ENCODE measurements around the gene BIRC6. TPM values are rescaled to one million over a fixed set of nuclear protein-coding genes. Genes with fewer than 3 reads are reported as not detected.

The BIRC6 gene
- polyA plus RNA-seq, 2 of the 4 experiments (the other 2 are of a cell fraction), result 21.0 to 111 TPM

DNA sequence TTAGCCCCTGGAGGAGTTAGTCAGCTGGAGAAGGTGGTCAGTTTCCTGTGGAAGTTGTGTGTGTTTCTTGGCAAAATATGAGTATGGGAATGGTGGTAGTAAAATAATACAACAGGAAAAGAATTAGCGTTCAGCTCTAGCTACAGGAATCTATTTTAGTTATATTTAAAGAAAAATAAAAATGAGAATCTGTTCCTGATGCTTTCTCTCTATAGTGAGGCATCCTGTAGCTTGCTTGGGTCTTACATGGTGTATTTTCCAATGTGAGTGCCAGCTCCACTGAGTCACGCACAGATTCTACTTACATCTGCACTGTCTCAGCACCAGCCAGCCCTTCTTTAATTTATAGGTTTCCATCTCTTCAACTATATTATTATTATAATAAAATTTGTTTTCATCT is 132.2 kb downstream of the BIRC6 start:
- Histone ChIP-seq H3K27ac (no peak overlapping the region), H3K4me3 (no peak overlapping the region), H3K4me2 (no peak overlapping the region), H3K9me3 (no peaks in the 10 kb centered on the region), H3K4me1 (peaks cover 17% of the 10 kb centered on the region)
- DNase-seq (ENCODE audit: low read depth in 1 of 2, low spot score in 1 of 2) (no peak), ATAC-seq (no peak), FAIRE-seq (no peak)
- TF ChIP-seq BHLHE40 (IDR thresholded peaks at IDR 0.05; ENCODE audit: low read depth, low read length) (no peak), POLR2A (IDR thresholded peaks at IDR 0.05; ENCODE audit: low read length) (no peak), GATA3 (IDR thresholded peaks at IDR 0.05; ENCODE audit: borderline replicate concordance) (no peak), JUNB (IDR thresholded peaks at IDR 0.05) (no peak), JUN (IDR thresholded peaks at IDR 0.05) (no peak), SREBF2 (IDR thresholded peaks at IDR 0.05) (no peak), TP53 (CRISPR knock-in tag; IDR thresholded peaks at IDR 0.05) (no peak), HEYL (CRISPR knock-in tag; IDR thresholded peaks at IDR 0.05) (no peak), SMC3 (IDR thresholded peaks at IDR 0.05) (no peak), HOXB13 (CRISPR knock-in tag; IDR thresholded peaks at IDR 0.05; ENCODE audit: low read depth) (no peak), FOXS1 (CRISPR knock-in tag; IDR thresholded peaks at IDR 0.05) (no peak), MAFK (IDR thresholded peaks at IDR 0.05; ENCODE audit: partially characterized antibody) (no peak)
- POLR2A ChIA-PET, result no interaction called here
- CTCF ChIA-PET, result no interaction called here
- 93% methylated on average over 2 of the region's 2 CpGs for WGBS (ENCODE audit: missing lambda C conversion rate)

DNA sequence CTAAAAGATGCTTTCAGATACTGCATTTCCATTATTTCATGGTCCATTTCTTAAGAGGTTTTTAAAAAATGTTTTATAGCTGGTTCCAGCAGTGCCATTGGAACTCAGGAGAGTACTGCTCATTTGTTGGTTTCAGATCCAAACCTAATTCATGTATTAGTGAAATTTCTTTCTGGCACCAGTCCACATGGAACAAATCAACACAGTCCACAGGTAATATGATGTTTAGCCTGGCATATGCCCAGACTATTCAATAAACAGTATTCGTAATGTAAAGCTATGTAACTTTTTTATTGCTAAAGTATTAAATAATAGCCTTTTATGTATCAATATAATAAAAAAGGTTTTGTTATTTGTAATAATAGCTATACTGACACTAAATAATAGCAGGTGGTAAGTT is 134.5 kb downstream of the BIRC6 start:
- ATAC-seq (no peak), FAIRE-seq (no peak), DNase-seq (ENCODE audit: low read depth in 1 of 2, low spot score in 1 of 2) (no peak)
- Histone ChIP-seq H3K4me3 (no peak overlapping the region), H3K27ac (no peak overlapping the region), H3K9me3 (no peaks in the 10 kb centered on the region), H3K4me2 (no peak overlapping the region), H3K4me1 (no peaks in the 10 kb centered on the region)
- POLR2A ChIA-PET, result no interaction called here
- TF ChIP-seq HOXB13 (CRISPR knock-in tag; IDR thresholded peaks at IDR 0.05; ENCODE audit: low read depth) (no peak), RFX5 (IDR thresholded peaks at IDR 0.05) (no peak), NPAS2 (CRISPR knock-in tag; IDR thresholded peaks at IDR 0.05; ENCODE audit: borderline replicate concordance) (no peak), MYC (IDR thresholded peaks at IDR 0.05; ENCODE audit: borderline replicate concordance, low read length) (no peak), RNF2 (IDR thresholded peaks at IDR 0.05; ENCODE audit: borderline replicate concordance, low read depth) (no peak), CEBPB (IDR thresholded peaks at IDR 0.05) (no peak), ZSCAN20 (CRISPR knock-in tag; IDR thresholded peaks at IDR 0.05) (no peak), POLR2A (IDR thresholded peaks at IDR 0.05; ENCODE audit: low read length) (no peak), EHMT2 (IDR thresholded peaks at IDR 0.05; ENCODE audit: low read depth) (no peak), CHD4 (IDR thresholded peaks at IDR 0.05; ENCODE audit: borderline replicate concordance) (no peak)
- WGBS (ENCODE audit: missing lambda C conversion rate), result 97% methylated on average over 1 of the region's 1 CpG
- CTCF ChIA-PET, result interaction anchor here (1.4 kb wide), 1 partner anchor 9 kb away, joined by 4 read pairs; no protein-coding TSS in a partner anchor

DNA sequence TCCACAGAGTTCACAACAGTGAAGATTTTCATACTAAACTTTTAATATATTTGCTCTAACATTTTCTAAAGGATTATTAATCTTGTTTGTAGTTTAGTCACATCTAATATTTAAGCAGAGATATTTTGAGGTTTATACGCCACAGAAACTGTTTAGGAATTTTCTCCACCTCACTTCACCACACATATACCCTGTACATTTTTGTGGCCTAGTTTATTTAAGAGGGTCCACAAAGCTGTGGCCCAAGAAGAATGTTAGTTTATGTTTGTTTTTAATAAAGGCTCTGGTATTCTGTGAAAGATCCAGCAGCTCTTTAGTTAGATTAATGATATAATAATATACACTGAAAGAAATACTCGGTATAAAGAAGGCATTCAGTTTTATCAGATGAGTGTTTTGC is 138.3 kb downstream of the BIRC6 start:
- DNase-seq (ENCODE audit: low read depth in 1 of 2, low spot score in 1 of 2) (no peak), ATAC-seq (no peak), FAIRE-seq (no peak)
- Histone ChIP-seq H3K4me2 (no peak overlapping the region), H3K4me1 (no peaks in the 10 kb centered on the region), H3K9me3 (no peaks in the 10 kb centered on the region), H3K27ac (no peak overlapping the region), H3K4me3 (no peak overlapping the region)
- ChIA-PET POLR2A (no interaction called here), CTCF (no interaction called here)
- TF ChIP-seq GATA3 (IDR thresholded peaks at IDR 0.05; ENCODE audit: borderline replicate concordance), result no peak
- TF ChIP-seq, protein P1, sequence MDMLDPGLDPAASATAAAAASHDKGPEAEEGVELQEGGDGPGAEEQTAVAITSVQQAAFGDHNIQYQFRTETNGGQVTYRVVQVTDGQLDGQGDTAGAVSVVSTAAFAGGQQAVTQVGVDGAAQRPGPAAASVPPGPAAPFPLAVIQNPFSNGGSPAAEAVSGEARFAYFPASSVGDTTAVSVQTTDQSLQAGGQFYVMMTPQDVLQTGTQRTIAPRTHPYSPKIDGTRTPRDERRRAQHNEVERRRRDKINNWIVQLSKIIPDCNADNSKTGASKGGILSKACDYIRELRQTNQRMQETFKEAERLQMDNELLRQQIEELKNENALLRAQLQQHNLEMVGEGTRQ (IDR thresholded peaks at IDR 0.05), result no peak
- no peak for TF ChIP-seq CBX8 (IDR thresholded peaks at IDR 0.05)
- TF ChIP-seq, protein P2, sequence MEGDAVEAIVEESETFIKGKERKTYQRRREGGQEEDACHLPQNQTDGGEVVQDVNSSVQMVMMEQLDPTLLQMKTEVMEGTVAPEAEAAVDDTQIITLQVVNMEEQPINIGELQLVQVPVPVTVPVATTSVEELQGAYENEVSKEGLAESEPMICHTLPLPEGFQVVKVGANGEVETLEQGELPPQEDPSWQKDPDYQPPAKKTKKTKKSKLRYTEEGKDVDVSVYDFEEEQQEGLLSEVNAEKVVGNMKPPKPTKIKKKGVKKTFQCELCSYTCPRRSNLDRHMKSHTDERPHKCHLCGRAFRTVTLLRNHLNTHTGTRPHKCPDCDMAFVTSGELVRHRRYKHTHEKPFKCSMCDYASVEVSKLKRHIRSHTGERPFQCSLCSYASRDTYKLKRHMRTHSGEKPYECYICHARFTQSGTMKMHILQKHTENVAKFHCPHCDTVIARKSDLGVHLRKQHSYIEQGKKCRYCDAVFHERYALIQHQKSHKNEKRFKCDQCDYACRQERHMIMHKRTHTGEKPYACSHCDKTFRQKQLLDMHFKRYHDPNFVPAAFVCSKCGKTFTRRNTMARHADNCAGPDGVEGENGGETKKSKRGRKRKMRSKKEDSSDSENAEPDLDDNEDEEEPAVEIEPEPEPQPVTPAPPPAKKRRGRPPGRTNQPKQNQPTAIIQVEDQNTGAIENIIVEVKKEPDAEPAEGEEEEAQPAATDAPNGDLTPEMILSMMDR (IDR thresholded peaks at IDR 0.05), result no peak
- TF ChIP-seq, protein P3, sequence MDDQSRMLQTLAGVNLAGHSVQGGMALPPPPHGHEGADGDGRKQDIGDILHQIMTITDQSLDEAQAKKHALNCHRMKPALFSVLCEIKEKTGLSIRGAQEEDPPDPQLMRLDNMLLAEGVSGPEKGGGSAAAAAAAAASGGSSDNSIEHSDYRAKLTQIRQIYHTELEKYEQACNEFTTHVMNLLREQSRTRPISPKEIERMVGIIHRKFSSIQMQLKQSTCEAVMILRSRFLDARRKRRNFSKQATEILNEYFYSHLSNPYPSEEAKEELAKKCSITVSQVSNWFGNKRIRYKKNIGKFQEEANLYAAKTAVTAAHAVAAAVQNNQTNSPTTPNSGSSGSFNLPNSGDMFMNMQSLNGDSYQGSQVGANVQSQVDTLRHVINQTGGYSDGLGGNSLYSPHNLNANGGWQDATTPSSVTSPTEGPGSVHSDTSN (IDR thresholded peaks at IDR 0.05), result no peak
- no peak for TF ChIP-seq RFX5 (IDR thresholded peaks at IDR 0.05)
- no peak for TF ChIP-seq CHD2 (IDR thresholded peaks at IDR 0.05; ENCODE audit: low read length, partially characterized antibody)
- TF ChIP-seq ZC3H11A (IDR thresholded peaks at IDR 0.05), result no peak
- 77% methylated on average over 2 of the region's 2 CpGs for WGBS (ENCODE audit: missing lambda C conversion rate)
